Panc1 (cell line): ENCODE results near the gene LY6G6C. TPM values are rescaled to one million over a fixed set of nuclear protein-coding genes. Genes with fewer than 3 reads are reported as not detected.

Experiments
- ATAC-seq: fragments of 200-7000 bp; cut with Tn5 transposase; 2 replicates; pipeline ENCODE4 v1.9.1; 2020; ENCODE audit warnings: mild to moderate bottlenecking, moderate library complexity
- BruUV-seq: library from RNA; stranded (reverse); fragments of 400-500 nt; replicated peaks from 2 replicates; lab custom pipeline; 2021; lab: Mats Ljungman, UMichigan
- CTCF ChIA-PET: fragments of 300-600 bp; sonication (Branson Sonifier 250); formaldehyde crosslinking; loops from one replicate; lab custom pipeline; 2022; ENCODE audit warnings: antibody characterized with exemption; lab: Charles Lee
- POLR2A ChIA-PET: fragments of 300-600 bp; sonication (Branson Sonifier 250); formaldehyde crosslinking; loops from one replicate; lab custom pipeline; 2022; ENCODE audit warnings: antibody characterized with exemption; lab: Charles Lee
- DNase-seq: peaks from one replicate; pipeline ENCODE4 v3.0.0-alpha.2; 2010; ENCODE audit warnings: low read depth, low spot score
- H3K27ac ChIP-seq: 2 replicates; pipeline ENCODE4 v1.5.1; 2011; ENCODE audit warnings: mild to moderate bottlenecking, low read length, inconsistent platforms
- H3K27me3 ChIP-seq: fragments of 200-500 bp; sonication (Bioruptor generic); 2 replicates; pipeline ENCODE4 v1.6.0; 2014; ENCODE audit warnings: low read length, inconsistent platforms; ENCODE audit not compliant: control insufficient read depth, insufficient read depth
- H3K36me3 ChIP-seq: fragments of 200-500 bp; sonication (Bioruptor generic); 2 replicates; pipeline ENCODE4 v1.5.1; 2014; ENCODE audit warnings: inconsistent platforms, mild to moderate bottlenecking, low read length, moderate library complexity; ENCODE audit not compliant: control insufficient read depth, insufficient read depth
- H3K4me1 ChIP-seq: 2 replicates; pipeline ENCODE4 v1.5.1; 2011; ENCODE audit warnings: inconsistent platforms, mild to moderate bottlenecking, low read length, moderate library complexity; ENCODE audit not compliant: control insufficient read depth, insufficient read depth
- H3K4me3 ChIP-seq, 2 experiments: 2 replicates each; pipeline ENCODE4 v1.5.1; 2011 to 2012; ENCODE audit warnings: low read depth in 2 of 2, low read length in 2 of 2, mild to moderate bottlenecking in 2 of 2, inconsistent platforms in 1 of 2, moderate library complexity in 1 of 2
- H3K9me3 ChIP-seq: fragments of 200-500 bp; sonication (Bioruptor generic); 2 replicates; pipeline ENCODE4 v1.5.1; 2014; ENCODE audit warnings: low read depth, mild to moderate bottlenecking, inconsistent platforms, low read length, moderate library complexity; ENCODE audit not compliant: control insufficient read depth, insufficient read depth
- POLR2AphosphoS5 ChIP-seq: IDR thresholded peaks from 2 replicates; pipeline ENCODE4 v1.6.1; 2012; ENCODE audit warnings: mild to moderate bottlenecking, low read depth, low read length, moderate library complexity
- SIN3A ChIP-seq: IDR thresholded peaks from 2 replicates; pipeline ENCODE4 v1.6.1; 2012; ENCODE audit warnings: low read depth, mild to moderate bottlenecking, low read length, moderate library complexity, borderline replicate concordance; ENCODE audit not compliant: insufficient read depth
- TCF7L2 ChIP-seq: IDR thresholded peaks from 2 replicates; pipeline ENCODE4 v1.6.1; 2011; ENCODE audit warnings: mild to moderate bottlenecking, low read depth, low read length, inconsistent platforms
- in situ Hi-C: cut with HindIII; loops from 2 replicates; pipeline ENCODE4 v1.10.0; 2016; ENCODE audit warnings: low sequenced_read_pairs, low pct_unique_long_range_greater_than_20kb
- intact Hi-C: fragments of 100-400 bp; cut with micrococcal nuclease; formaldehyde crosslinking; loops from one replicate; pipeline ENCODE4 v1.10.0; 2022; ENCODE audit not compliant: unreplicated experiment
- total RNA-seq: library from RNA; stranded (reverse); gene quantifications from one replicate; pipeline ENCODE4 v1.2.1, GENCODE V29; 2021; ENCODE audit not compliant: unreplicated experiment
- TF ChIP-seq, protein P1 (sequence below): fragments of 450-650 bp; IDR thresholded peaks from 2 replicates; pipeline ENCODE4 v1.5.1; 2017; ENCODE audit warnings: mild to moderate bottlenecking
- TF ChIP-seq, protein P2 (sequence below), 2 experiments: IDR thresholded peaks; 2 replicates each; pipeline ENCODE4 v1.6.1; 2011 to 2012; ENCODE audit warnings: low read depth in 2 of 2, control low read depth in 1 of 2, low read length in 1 of 2, mild to moderate bottlenecking in 1 of 2, moderate library complexity in 1 of 2; ENCODE audit not compliant: insufficient read depth in 1 of 2

LY6G6C gene
- total RNA-seq, 1 experiment from 2014 or later = 0.23 TPM

DNA sequence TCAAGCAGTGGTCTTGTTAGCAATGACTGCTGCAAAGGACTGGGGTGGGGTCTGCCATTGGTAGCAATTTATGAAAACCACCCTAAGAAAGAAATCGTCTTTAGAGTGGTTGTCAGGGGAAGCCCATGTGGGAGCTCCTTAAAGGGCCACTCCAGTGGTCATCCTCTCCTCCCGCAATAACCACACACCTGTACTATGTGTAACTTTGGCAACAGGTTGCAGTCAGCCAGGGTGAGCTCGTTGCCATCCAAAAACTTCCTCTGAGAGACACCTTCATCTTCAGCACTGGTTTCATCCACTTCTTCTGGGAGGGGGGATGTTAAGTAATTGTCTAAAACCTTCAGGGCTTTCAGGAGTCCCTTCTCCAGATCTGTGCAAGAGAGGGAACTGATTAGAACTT is 10.5 kb upstream of the LY6G6C start:
- in situ Hi-C loops (no loop called here), intact Hi-C loops (loop anchor here (10.0 kb wide), 1 partner anchor 103 kb away; no protein-coding TSS in a partner anchor)
- ChIA-PET CTCF (no interaction called here), POLR2A (no interaction called here)
- no peaks in the 10 kb centered on the region for H3K9me3 ChIP-seq
- H3K4me1 ChIP-seq = peaks cover 45% of the 10 kb centered on the region
- BruUV-seq = no TSS peak
- no peak overlapping the region for H3K4me3 ChIP-seq
- no peak for DNase-seq
- H3K36me3 ChIP-seq = peaks cover 22% of the 10 kb centered on the region
- no peaks in the 10 kb centered on the region for H3K27me3 ChIP-seq
- H3K27ac ChIP-seq = 0 out of 2 replicates have a peak overlapping the region, but pooled peaks have one; percentile 2
- no peak for ATAC-seq
- TF ChIP-seq TCF7L2 = no peak
- TF ChIP-seq SIN3A = no peak

DNA sequence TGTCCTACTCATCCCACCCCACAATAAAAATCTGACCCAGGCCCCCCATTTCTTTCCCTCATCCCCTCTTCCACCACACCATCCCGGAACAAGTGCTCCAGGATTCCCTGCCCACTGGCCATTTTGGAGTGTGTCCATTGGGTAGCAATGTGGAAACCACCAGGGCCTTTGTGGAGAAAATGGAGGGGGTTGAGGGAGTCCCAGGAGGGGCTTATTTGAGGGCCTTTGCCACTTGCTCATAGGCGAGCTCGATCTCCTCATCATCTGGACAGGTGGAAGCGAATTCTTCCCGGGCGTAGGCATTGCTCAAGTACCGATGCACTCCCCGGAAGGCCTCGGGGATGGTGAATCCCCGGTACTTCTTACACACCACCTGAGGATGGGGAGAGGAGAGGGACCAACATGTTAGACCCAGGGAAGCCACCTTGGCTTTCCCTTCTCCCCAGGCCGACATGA is 9.1 kb upstream of the LY6G6C start:
- POLR2A ChIA-PET = interaction anchor here (1.0 to 1.9 kb wide), 2 partner anchors 9 to 78 kb away, joined by 3 to 5 read pairs; partner anchors contain the start of genes BAG6 and MSH5
- in situ Hi-C loops = no loop called here
- CTCF ChIA-PET = interaction anchor here (0.7 to 1.5 kb wide), 4 partner anchors 8 to 42 kb away, joined by 3 read pairs; no protein-coding TSS in a partner anchor
- no peak for TF ChIP-seq POLR2AphosphoS5
- TF ChIP-seq, protein P1, sequence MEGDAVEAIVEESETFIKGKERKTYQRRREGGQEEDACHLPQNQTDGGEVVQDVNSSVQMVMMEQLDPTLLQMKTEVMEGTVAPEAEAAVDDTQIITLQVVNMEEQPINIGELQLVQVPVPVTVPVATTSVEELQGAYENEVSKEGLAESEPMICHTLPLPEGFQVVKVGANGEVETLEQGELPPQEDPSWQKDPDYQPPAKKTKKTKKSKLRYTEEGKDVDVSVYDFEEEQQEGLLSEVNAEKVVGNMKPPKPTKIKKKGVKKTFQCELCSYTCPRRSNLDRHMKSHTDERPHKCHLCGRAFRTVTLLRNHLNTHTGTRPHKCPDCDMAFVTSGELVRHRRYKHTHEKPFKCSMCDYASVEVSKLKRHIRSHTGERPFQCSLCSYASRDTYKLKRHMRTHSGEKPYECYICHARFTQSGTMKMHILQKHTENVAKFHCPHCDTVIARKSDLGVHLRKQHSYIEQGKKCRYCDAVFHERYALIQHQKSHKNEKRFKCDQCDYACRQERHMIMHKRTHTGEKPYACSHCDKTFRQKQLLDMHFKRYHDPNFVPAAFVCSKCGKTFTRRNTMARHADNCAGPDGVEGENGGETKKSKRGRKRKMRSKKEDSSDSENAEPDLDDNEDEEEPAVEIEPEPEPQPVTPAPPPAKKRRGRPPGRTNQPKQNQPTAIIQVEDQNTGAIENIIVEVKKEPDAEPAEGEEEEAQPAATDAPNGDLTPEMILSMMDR = no peak
- TF ChIP-seq SIN3A = no peak
- TF ChIP-seq TCF7L2 = no peak
- TF ChIP-seq, protein P2, sequence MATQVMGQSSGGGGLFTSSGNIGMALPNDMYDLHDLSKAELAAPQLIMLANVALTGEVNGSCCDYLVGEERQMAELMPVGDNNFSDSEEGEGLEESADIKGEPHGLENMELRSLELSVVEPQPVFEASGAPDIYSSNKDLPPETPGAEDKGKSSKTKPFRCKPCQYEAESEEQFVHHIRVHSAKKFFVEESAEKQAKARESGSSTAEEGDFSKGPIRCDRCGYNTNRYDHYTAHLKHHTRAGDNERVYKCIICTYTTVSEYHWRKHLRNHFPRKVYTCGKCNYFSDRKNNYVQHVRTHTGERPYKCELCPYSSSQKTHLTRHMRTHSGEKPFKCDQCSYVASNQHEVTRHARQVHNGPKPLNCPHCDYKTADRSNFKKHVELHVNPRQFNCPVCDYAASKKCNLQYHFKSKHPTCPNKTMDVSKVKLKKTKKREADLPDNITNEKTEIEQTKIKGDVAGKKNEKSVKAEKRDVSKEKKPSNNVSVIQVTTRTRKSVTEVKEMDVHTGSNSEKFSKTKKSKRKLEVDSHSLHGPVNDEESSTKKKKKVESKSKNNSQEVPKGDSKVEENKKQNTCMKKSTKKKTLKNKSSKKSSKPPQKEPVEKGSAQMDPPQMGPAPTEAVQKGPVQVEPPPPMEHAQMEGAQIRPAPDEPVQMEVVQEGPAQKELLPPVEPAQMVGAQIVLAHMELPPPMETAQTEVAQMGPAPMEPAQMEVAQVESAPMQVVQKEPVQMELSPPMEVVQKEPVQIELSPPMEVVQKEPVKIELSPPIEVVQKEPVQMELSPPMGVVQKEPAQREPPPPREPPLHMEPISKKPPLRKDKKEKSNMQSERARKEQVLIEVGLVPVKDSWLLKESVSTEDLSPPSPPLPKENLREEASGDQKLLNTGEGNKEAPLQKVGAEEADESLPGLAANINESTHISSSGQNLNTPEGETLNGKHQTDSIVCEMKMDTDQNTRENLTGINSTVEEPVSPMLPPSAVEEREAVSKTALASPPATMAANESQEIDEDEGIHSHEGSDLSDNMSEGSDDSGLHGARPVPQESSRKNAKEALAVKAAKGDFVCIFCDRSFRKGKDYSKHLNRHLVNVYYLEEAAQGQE (IDR thresholded peaks at IDR 0.05; ENCODE audit: insufficient read depth in 1 of 2, low read depth in 2 of 2, low read length in 1 of 2) = no peak
- Histone ChIP-seq H3K27ac (peak overlapping the region; percentile 91), H3K9me3 (no peaks in the 10 kb centered on the region), H3K4me3 (peak overlapping the region; percentile 83 to 85), H3K4me1 (peaks cover 38% of the 10 kb centered on the region), H3K36me3 (peaks cover 22% of the 10 kb centered on the region), H3K27me3 (no peaks in the 10 kb centered on the region)
- ATAC-seq (peak; percentile 13; the same call in 1 of the 2 replicates), DNase-seq (no peak)
- intact Hi-C loops = loop anchor here (10.0 kb wide), 1 partner anchor 104 kb away; no protein-coding TSS in a partner anchor
- no TSS peak for BruUV-seq
